Measurements from ENCODE around the gene SVBP. TPM values are rescaled to one million over a fixed set of nuclear protein-coding genes. Genes with fewer than 3 reads are reported as not detected.

SVBP gene
- polyA plus RNA-seq, 1 donor = 60.0 TPM

DNA sequence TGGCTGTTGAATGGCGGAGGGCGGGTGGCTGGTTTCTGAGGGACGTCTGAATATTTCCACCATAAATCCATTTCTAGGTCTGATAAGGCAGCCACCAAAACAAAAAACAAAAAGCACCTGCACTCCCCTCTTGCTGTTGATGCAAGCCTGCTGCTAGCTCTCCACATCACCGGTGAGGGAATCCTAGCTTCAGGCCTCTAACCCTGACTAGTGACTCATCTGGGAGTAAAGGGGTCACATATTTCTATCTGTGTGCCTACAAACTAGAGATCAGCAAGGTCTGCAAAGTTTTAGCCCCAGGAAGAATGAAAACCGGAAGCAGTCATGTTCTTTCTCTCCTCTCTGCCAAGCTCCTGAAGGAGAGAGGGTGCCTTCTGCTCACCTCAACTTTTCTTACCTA lies 10.6 kb downstream of the SVBP start:
- DNase-seq = no peak

DNA sequence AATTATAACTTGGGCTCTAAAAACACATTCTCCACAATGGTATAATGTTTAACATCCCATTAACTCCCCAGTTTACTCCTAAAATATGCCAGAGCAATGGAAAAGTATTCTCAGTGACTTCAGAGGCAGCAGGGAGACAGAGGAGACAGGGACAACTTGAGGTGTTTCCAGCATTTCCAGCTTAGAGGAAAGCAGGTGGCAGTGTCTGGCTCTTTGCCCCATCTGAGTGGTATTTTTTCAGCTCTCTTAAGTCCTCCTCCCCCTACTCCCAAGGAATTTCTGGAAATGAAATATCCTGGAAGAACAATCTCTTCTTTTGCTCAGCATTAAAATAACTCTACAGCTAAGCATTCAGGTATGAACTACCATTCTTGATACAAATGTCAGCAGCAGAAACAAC lies 11.0 kb downstream of the SVBP start:
- no peak for DNase-seq

DNA sequence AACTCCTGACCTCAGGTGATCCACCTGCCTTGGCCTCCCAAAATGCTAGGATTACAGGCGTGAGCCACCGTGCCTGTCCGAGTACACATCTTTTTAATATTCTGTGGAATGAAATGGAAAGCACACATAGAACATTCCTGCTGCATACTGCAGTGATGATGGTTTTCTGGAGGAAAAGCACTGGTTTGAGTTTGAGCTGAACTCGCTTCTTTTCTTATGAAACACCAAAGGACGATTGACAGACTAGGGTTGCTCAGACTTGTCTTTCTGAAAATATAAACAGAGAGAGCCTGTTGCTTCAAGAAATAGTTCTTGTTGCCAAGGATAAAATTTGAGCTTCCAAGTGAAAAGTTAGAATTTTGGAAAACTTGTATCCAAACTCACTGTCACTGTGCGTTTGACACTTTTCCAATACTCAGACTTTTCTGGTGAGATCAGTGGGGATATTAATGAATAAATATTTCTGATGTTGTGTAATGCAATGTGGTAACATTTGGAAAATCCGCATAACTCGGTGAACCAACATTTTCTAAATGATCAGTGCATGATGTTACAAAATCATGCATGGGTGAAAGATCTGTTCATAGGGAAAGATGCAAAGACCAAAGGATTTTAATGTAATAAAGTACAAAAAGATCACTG lies 15.2 kb downstream of the SVBP start:
- no peak for DNase-seq

DNA sequence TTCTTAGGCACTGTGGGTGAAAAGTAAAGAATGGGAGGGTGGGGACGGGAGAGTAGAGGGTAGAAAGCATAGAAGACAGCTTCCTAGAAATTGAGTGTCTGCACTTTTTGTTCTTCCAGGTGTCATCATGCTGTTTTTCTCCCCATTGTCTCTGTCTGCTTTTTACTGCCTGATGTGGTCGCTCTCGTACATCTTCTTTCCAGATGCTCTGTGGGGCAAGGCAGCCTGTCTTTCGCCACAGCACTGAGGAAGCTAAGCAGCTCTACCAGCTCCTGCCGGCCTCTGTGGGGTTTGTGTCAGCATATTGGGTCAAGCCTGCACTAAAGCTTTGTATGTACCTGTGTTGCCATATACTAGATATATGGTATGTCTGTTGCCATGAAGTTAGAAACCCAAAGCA lies 19.2 kb downstream of the SVBP start:
- no peak for DNase-seq

DNA sequence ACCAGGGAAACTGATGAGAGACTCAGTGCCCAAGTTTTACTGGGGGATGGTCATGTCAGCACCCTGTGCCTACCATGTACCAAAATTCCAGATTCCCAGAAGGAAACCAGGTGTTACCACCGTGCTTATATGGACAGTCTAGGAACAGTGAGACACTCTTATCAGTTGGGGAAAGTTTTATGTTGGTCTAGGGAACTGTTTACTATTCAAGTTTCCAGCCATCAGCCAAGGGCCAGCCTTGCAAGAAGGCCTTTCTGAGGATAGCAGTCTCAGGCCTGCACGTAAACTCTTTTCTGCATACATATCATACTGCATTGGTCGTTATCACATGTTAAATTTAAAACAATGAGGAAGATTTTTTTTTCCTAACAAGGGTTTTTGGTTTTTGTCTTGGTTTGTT lies 19.8 kb downstream of the SVBP start:
- no peak for DNase-seq

DNA sequence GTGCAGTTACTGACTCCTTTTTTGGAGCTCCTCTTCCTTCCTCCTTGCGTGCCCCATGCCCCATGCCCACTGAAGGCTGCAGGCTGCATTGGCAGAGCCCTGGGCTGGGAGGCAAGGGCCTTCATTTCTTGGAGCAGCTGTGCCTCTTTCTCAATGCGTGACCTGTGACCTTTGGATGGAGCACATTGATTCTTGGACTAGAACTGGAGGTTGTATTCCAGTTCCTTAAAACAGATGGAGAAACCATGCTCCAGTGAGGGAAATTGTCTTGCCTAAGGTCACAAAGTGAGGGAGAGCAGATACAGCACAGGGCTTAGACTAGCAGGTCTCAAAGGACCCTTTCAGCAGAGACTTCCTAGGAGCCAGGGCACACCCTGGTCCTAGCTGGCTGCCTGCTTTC lies 23.4 kb downstream of the SVBP start:
- DNase-seq = no peak

DNA sequence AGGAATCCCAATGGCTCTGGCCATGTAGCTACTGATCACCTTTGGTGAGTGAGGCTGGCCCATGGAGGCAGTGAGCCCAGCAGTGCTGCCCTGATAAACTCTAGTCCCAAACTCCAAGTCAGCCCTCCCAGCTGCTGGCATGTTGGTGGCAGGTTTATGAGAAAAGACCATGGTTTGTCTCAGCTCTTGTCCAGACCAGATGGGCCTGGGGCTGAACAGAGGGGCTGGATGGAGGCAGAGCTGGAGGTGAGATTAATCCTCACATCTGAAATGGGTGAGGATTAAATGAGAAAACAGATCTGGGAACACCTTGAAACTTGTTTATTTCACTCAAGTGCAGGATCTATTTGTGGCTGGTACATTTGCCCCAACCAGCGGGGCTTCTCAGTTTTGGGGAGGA lies 29.2 kb downstream of the SVBP start:
- DNase-seq = no peak

DNA sequence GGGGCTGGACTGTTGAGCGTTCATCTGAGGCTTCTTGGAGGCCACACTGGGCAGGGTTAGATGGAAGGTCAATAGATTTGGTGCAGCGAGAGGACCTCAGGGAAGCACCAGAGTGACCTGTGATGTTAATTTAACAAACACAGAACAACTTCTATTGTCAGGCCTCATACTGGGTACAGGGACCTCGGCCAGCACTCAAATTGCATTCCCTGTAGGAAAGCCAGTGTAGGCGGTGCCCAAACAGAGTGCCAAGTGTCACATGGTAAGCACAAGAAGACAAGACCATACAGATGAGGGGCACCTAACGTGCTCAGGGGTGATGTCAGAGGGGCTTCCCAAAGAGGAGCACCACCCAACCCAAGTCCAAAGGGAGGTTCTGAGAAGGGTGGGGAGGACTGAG lies 31.1 kb downstream of the SVBP start:
- no peak for DNase-seq

DNA sequence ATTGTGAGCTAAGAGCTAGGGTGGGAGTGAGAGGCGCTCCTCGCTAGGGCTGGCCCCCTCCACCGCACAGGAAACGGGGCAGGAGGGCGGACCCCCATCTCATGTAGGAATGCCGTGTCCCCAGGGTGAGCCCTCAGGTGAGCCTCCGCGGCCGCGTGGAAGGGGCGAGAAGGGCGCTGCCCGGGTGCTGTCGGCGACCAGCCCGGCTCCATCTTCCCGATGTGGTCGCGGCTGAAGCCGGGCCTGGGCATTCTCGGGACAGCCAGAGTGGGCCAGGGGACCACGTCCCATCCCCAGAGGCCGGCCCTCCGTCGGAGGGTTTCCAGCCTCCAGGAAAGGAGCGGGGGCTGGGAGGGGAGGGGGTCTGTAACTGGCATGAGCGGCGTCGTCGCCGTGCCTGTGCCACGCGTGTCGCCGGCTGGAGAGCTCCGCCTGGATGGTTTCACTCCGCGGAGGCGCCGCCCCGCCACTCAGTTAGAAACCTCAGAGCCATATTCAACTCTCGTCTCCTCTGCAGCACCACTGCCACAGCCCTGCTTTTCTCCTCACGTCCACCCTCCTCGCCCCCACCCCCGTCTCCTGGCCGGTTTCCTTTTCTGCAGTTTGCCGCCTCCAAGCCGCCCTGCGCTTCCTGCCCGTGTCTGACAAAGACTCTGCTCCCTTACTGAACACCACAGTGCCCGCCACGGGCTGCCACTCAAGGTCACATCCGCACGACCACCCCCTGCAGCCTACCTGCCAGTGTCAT lies 32.1 kb downstream of the SVBP start, which contains the start of gene TMEM269:
TSS of gene TMEM269 (plus strand) at position 46 of the 748 bp plus-strand sequence. CDS start 4,903 bp downstream, outside the sequence.
- peak; percentile 12 for DNase-seq

DNA sequence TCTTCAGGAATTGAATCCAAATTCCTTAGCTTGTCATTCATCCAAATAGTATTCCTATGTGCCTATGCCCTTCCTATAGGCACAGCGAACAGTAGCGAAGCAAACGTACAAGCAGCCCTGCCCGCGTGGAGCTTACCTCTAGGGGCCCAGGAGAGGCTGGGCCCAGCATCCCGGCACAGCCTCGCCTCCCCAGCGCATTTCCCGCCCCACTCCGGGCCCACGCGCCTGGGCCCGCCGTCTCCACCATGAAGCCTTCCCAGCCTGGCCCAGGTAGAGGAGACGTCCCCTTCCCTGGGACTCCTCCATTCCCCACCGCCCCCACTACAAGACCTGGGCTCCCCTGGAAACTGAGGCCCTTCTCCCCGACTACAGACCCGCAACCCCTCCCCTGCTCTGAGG lies 32.7 kb downstream of the SVBP start:
- DNase-seq = no peak

DNA sequence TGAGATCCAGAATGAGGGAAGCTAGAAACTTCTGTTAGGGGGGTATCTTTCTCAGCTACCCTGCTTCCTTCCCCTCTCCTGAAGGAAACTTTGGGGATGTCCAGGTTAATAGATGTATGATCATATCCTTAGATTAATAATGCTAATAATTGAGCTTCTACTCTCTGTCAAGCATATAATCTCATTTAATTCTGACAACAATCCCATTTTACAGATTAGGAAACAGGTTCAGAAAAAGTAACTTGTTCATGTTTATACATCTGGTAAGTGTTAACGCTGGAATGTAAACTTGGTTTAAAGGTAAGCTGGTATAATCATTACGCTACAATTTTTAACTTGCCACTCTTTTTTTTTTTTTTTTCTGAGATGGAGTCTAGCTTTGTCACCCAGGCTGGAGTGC lies 34.1 kb downstream of the SVBP start:
- no peak for DNase-seq

DNA sequence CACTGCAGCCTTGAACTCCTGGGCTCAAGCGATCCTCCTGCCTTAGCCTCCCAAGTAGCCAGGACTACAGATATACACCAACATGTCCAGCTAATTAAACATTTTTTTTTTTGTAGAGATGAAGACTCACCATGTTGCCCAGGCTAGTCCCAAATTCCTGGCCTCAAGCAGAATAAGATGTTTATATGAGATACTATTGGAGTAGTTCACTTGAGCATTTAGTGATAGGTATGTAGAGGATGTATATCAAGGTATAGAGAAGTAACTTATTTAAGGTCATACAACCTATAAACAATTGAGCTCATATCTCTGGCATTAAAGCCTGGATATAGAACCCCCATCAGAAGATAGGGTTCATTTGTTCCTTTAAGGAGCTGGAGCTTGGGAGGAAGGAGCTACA lies 37.0 kb downstream of the SVBP start:
- no peak for DNase-seq

DNA sequence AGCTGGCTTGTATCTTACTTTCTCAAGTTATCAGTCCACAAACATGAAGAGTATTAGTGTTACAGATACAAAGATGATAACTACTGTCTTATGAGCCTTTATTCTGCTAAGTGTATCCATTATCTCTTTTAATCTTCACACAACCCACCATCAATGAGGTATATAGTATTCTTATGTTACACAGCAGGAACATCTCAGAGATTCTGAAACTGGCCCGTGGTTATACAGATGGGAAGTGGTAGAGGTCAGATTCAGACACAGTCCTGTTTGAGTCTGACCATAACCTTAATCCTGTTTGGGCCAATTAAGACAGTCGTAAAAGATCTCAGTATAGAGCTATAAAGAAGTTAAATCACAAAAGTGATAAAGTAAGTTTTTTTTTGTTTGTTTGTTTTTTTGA lies 37.5 kb downstream of the SVBP start:
- no peak for DNase-seq

DNA sequence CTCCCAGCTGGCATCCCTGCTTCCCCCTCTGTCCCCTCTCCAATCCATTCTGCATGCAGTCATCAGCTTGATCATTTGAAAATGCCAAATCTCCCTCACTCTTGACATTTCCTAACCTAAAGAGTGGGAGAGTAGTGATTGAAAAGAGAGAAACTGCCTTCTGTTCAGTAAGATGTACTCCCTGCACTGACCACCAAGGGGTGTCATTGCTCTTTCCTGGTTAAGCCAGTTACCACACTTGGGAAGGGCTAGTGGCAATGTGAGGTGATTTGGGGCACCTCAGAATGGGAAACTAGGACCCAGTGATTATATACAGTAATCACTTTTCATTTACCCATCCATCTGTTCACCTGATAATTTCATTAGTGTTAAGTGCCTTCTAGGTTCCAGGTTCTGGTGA lies 39.3 kb downstream of the SVBP start:
- peak; percentile 14 for DNase-seq

DNA sequence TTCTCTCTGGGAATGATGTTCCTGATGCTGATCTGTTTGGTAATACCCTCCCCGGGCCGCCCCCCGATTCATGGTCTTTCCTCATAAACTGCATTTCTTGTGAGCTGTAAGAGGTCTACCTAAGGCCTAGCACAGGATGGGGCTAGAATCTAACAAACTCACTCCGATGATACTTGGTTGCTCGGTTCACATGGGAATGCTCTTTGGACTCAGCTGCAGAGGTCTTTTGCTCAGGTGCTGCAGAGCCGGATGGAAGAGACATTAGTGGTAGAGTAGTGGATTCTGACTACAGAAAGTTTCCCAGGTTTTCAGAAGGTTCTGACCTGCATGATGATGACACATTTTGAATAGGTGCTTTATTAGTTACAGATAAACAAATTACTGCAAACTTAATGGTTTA lies 40.7 kb downstream of the SVBP start:
- no peak for DNase-seq

DNA sequence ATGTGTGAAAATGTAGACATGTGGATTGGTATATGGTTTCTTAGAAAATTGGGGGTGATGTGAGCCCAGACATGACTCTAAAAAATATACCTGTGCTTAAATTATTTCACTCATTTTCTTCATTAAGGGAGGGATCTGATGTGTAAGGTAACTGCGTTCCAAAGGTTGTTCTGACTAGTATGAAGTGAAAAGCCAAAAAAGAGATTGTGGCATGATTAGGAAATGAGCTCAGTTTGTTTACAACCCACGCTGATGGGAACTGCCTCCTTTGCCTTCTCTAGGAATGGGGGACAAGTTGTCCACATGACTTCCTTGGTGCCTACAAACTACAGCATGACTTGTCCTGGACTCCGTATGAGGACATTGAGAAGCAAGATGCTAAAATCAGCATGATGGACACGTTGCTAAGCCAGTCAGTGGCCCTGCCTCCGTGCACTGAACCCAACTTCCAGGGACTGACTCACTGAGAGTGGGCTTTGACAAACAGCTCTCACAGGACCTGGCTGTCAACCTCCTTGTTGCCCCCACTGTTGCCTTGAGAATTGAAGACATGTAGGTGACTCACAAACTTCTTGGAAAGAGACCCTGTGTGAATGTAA lies 42.2 kb downstream of the SVBP start:
- DNase-seq = no peak

DNA sequence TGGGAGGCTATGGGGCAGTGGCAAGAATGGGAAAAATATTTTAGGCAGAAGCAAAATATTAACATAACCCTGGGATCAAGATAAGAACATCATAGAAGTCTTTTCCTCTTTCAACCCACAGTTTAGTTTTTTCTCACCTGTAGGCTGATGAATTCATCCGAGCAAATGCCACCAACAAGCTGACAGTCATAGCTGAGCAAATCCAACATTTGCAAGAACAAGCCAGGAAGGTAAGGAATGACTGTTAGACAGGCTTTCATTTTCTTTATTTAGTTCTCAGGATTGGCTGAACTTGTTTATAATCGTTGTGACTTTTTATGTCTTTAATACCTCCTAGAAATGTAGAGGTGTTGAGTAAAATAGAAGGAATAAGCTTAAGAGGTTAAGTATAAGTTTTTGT lies 43.8 kb downstream of the SVBP start:
- no peak for DNase-seq

DNA sequence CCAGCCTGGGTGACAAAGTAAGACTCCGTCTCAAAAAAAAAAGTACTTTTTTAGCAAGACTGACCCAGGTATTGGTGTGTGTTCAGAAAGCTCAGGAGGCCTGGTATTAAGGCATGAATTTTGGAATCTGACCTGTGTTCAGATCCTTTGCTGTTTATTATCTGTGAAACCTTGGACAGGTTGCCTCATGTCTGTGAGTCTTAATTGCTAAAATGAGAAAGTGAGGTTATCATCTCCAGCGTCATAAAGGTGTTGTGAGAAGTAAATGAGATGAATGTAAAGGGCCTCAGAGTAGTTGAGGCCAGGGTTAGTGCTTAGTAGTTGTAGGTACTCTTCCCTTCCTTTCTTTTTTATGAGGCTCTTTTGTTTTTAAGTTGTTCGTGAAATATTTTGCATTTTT lies 47.4 kb downstream of the SVBP start:
- DNase-seq = no peak

DNA sequence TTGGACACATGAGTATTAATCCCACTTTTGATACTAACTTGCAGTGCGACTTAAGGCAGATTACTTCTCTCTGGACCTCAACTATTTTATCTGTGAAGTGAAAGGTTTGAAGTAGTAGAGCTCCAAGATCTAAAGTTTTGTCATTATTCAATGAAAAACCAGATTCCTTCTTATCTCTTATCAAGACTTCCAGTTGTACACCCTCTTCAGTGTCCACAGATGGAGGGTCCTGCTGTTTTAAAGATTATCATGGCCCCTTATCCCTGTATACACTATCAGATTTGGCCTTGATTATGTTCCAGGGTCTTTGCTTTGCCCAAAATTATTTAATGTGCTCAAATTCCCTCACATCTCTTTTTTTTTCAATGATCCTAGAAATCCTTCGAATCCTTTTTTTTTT lies 49.0 kb downstream of the SVBP start:
- no peak for DNase-seq

DNA sequence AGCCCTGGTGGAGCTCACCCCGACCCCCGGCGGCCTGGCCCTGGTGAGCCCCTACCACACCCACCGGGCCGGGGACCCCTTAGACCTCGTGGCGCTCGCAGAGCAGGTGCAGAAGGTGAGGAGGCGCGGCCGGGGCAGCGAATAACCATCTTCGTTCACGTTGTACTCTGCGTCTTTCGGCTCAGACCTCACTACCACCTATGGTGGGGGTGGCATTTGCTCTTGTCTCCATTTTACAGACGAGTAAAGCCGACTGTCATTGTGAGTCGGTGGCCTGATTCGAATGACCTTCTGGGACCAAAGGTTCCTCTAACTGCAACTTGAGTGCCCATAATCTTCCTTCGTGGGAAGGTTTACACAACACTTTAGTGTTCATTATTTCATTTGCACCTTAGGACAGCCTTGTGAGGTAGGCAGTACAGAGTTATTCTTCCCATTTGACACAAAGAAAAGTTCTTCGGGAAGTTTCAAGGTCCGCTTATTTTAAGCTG lies 49.6 kb downstream of the SVBP start:
- no peak for DNase-seq

DNA sequence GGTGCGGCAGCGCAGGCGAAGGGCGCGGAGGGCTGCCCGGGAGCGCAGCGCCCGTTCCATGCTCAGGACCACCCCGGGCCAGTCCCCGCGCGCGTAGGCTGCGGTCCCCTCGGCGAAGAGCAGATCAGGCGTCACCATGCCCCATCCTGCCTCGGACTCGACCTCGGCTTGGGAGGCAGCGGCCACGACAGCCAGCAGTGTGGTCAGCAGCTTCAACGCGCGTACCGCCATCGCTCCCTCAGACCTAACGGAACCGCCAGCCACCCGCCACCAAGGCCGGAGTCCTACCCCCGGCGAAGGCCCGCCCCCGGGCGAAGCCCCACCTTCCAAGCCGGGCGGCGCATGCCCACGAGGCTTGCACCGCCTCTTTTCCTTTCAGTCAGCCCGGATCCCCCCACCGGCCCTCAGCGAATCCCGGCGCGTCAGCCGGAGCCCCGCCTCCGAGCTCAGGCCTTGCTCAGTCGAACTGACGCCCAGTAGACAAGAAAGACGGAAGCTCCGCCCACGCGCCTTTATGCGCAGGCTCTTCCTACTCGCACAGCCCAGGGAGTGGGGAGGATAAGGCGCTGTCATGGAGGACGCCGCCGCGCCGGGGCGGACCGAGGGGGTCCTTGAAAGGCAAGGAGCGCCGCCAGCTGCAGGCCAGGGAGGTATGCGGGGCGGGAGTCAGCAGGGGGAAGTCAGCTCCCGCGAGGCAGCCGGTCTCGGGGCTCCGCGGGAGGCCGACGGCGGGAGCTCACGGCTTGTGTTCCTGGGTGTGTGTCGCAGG lies 50.3 kb downstream of the SVBP start, which contains the start of the genes C1orf50 and P3H1:
TSS of gene C1orf50 (plus strand) at position 509 of the 769 bp plus-strand sequence. CDS start at position 572, 63 bp downstream.
TSS of gene P3H1 (minus strand) at position 288 of the 769 bp plus-strand sequence. CDS start at position 231, 57 bp downstream.
- peak; percentile 100 for DNase-seq

Measured in left kidney (tissue), 2 donors.